Measurements from ENCODE around the gene OR6C3.
"Not testable (repeated sequence)": the region's sequence is repeated elsewhere in the genome, so short reads cannot be mapped to it uniquely, and the experiment has no call there.

OR6C3 gene

DNA sequence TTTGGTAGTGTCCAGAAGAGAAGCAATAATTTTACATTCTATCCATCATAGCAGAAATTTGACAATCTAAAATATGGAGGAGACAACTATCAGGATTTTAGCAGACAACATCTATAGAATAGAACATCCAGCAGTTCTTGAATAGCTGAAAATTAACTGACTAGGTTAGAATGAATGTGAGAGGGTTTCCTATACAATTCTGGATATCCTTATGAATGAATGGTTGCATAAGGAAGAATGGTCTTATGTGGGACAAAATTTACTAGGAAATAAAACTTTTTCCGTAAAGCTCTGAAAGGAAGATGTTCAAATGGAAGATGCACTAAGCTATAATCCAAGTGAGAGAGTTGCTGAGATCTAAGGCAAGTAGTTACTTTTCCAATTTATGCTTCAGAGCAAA is at the start of gene OR6C3:
Gene OR6C3, plus strand, starts transcription at position 301 of the 400 bp plus-strand sequence. CDS start 955 bp downstream, outside the sequence.
- no peak for DNase-seq

DNA sequence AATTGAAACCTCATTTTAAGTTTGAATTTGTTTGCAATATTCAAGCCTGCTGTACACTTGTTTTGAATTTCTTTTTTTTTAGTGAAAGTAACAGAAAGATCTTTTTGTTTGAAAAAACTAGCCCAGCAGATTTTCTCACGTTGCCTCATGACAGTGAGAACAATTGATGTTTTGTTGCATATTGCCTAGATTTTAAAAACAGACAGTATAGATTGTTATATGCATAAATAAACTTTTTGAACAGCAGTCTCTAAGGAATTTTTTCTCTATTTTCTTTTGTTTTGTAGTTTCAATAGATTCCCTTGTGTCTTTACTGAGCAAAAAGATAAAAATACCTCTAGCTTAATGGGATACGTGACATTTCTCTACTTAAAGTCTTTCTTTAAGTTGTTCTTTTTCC is 49.6 kb upstream of the OR6C3 start:
- no peak for DNase-seq

DNA sequence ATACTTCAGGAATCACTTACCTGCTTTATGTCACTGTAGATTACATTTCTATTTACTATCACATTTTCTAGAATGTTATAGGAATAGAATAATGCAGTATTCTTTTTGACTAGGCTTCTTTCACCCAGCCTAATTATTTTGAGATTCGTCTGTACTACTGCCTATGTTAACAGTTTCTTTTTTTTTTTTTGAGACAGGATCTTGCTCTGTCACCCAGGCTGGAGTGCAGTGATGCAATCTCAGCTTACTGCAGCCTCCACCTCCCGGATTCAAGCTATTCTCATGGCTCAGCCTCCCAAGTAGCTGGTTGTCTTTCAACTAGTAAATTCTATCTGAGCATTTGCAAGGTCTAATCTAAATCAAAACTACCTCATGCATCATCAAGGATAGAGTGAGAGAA is 40.5 kb upstream of the OR6C3 start:
- no peak for DNase-seq

DNA sequence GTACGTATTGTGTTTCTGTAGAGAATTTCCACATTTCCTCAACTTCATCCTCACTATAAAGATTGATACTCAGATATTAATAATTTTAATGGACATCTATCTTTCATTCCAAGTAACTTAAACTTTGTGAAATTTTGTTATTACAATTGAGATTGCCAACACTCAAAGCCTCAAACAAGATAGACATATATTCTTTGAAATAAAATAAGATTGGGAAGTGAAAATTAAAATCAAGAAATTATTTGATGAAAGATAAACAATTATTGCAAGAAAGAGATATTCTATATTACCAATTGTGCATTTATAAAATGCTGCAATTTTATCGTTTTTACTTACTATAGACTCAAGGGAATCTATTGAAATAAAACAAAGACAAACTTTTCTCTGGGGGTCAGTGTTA is 34.1 kb upstream of the OR6C3 start, which contains the start of gene OR6C6:
Gene OR6C6, minus strand, starts transcription at position 101 of the 400 bp plus-strand sequence. CDS start 1,337 bp downstream, outside the sequence.
- DNase-seq, result no peak

DNA sequence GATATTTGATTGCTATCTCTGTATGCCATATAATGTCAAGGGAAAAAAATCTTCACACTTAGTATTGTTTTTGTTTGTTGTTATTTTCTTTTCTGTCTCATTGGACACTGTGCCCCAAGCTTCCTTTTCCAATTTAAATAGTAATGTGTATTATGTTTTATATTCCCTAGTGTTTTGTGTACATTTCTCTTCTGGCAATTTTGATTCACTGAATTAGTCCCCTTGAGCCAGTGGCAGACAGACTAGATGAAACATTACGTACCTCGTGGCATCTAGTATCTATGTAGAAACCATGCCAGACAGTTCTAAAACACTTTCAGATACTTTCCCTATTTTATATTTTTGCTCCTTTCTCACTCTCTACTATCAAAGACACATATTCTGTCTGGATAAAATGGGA is 16.5 kb upstream of the OR6C3 start, which contains the start of gene OR6C1:
Gene OR6C1, plus strand, starts transcription at position 301 of the 400 bp plus-strand sequence. CDS start 6,257 bp downstream, outside the sequence.
- no peak for DNase-seq

DNA sequence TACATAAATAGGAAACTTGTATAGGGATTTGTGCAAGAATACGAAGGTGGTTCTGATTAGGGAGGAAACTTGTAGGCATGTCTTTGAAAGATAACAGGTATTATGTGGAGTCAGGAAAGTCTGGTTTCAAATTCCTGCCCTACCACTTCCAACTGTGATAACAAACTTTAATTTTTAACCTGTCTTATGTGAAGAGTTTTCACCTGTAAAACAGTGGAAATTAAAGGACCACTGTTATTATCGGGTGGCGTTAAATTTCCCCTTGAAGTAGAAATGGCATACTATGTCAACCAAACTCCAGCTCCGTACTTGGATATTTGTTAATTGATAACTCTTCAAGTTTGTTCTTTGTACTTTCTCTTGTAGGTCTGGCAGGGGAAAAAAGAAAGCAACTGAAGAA is 10.3 kb upstream of the OR6C3 start:
- no peak for DNase-seq

DNA sequence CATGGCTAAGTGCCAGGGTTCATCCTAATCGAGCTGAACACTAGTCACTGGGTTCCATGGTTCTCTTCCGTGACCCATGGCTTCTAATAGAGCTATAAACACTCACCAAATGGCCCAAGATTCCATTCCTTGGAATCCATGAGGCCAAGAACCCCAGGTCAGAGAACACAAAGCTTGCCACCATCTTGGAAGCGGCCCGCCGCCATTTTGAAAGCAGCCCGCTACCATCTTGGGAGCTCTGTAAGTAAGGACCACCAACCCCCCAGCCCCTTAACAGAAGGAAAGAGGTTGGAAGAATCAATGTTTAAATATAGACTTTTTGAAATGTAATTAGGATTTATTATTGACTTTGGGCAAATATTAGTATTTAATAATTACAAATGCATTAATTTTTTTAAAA is 4.7 kb upstream of the OR6C3 start:
- not testable (repeated sequence) for DNase-seq

DNA sequence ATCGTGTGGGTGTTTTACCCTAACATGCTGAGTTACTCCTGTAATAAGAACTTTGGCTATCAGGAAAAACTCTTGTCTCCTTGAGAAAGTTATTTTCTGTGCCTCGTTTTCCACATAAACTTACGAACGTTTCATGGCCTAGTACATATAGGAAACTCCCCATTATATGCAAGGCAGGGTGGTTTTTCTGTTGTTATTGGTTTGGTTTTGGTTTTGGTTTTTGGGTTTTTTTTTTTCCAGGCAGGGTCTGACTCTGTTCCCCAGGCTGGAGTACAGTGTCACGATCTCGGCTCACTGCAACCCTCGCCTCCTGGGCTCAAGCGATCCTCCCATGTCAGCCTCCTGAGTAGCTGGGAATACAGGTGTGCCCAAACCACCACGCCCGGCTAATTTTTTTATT is 5.5 kb downstream of the OR6C3 start:
- DNase-seq, result no peak

DNA sequence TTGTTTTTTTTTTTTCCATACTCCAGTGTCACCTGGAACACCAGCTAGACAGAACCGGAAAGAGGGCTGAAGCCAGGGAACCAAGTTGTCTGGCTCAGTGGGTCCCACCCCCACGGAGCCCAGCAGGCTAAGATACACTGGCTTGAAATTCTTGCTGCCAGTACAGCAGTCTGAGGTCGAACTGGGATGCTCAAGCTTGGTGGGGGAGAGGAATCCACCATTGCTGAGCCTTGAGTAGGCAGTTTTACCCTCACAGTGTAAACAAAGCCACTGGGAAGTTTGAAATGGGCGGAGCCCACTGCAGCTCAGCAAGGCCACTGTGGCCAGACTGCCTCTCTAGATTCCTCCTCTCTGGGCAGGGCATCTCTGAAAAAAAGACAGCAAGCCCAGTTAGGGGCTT is 24.8 kb downstream of the OR6C3 start:
- DNase-seq, result not testable (repeated sequence)

DNA sequence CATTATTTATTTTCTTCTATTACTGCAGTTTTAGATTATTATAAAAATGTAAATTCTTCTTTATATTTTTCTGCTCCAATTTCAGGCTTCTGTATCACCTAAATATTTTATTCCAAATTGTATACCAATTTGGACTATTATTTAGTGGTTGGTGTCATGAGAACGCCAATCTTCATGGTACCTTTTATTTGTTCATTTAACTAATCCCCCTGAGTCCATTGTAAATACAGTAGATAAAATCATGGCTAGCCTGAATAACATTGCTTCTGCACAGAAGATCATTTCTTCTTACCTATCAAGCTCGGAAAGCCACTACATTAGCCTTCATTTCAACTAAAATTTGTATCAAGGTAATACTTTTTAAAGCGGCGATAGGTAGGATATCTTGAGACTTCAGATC is 32.1 kb downstream of the OR6C3 start, which contains the start of gene OR6C75:
Gene OR6C75, plus strand, starts transcription at position 301 of the 400 bp plus-strand sequence. CDS start 2,136 bp downstream, outside the sequence.
- no peak for DNase-seq

DNA sequence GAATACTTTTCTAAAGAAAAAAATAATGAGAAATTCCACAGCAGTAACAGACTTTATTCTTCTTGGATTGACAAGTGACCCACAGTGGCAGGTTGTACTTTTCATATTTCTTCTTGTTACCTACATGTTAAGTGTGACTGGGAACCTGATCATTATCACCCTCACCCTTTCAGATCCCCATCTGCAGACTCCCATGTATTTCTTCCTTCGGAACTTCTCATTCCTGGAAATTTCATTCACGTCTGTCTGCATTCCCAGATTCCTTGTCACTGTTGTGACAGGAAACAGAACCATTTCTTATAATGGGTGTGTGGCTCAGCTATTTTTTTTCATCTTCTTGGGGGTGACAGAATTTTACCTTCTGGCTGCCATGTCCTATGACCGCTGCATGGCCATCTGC is 34.5 kb downstream of the OR6C3 start:
- DNase-seq, result no peak

DNA sequence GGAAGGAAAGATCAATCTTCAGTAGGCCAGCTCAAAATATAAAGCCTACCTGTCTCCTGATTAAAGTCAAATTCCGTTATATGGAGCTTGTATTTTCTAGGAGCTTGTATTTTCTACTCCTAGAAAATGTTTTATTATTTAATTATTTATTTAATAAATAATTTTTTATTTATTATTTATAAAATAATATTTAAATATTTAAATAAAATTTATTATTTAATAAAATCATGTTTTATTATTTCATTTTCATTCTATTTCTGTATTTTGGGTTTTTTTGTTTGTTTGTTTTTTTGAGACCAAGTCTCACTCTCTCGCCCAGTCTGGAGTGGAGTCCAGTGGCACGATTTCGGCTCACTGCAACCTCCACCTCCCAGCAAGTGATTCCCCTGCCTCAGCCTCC is 42.0 kb downstream of the OR6C3 start:
- DNase-seq, result no peak

All from NCI-H1436 treated with DMSO at 0.1 percent for 48 hours (cell line).